SK-N-SH (cell line): Measurements from ENCODE around the gene RABAC1. TPM values are rescaled to one million over a fixed set of nuclear protein-coding genes. Genes with fewer than 3 reads are reported as not detected.
"Not testable (repeated sequence)": the region's sequence is repeated elsewhere in the genome, so short reads cannot be mapped to it uniquely, and the experiment has no call there.

Experiments used
- CTCF ChIA-PET: fragments of 300-600, 350-600 bp; formaldehyde crosslinking; extraction: SDS; loops from one replicate; lab custom pipeline; 2021; lab: Yijun Ruan, JAX
- POLR2A ChIA-PET: fragments of 350-600 bp; sonication (Branson Sonifier 250); formaldehyde crosslinking; extraction: SDS; loops from one replicate; lab custom pipeline; 2020; ENCODE audit warnings: antibody characterized with exemption, inconsistent platforms; lab: Yijun Ruan, JAX
- DNase-seq: peaks from one replicate; pipeline ENCODE4 v3.0.0; 2012
- H2AFZ ChIP-seq: fragments of 200-600 bp; sonication (generic); 2 replicates; pipeline ENCODE4 v1.8.1; 2016; ENCODE audit warnings: antibody characterized with exemption, mild to moderate bottlenecking, low read depth
- H3F3A ChIP-seq: fragments of 200-600 bp; sonication (generic); replicated peaks from 2 replicates; pipeline ENCODE3; 2016; ENCODE audit warnings: antibody characterized with exemption, mild to moderate bottlenecking; ENCODE audit not compliant: insufficient read depth
- H3K27ac ChIP-seq, 2 experiments: fragments of 200-500 bp in 1 of 2; fragments of 200-600 bp in 1 of 2; sonication (Bioruptor generic) in 1 of 2; sonication (generic), shearing (Covaris generic) in 1 of 2; 2 replicates each; pipeline versions ENCODE4 v1.5.1 to v1.6.1; 2014 to 2016; ENCODE audit warnings: low read depth in 2 of 2, inconsistent platforms in 1 of 2, low read length in 1 of 2, mild to moderate bottlenecking in 1 of 2, mixed read lengths in 1 of 2
- H3K27me3 ChIP-seq: fragments of 200-600 bp; sonication (generic), shearing (Covaris generic); 2 replicates; pipeline ENCODE4 v1.6.1; 2016; ENCODE audit warnings: mixed run types; ENCODE audit not compliant: insufficient read depth
- H3K36me3 ChIP-seq, 2 experiments: fragments of 200-500 bp in 1 of 2; fragments of 200-600 bp in 1 of 2; sonication (Bioruptor generic) in 1 of 2; sonication (generic) in 1 of 2; replicated peaks in 1 of 2; 2 replicates each; pipeline versions ENCODE3 to v1.5.1; 2014 to 2016; ENCODE audit warnings: low read length in 1 of 2, mild to moderate bottlenecking in 1 of 2; ENCODE audit not compliant: insufficient read depth in 2 of 2, control insufficient read depth in 1 of 2
- H3K4me1 ChIP-seq, 2 experiments: fragments of 200-500 bp in 1 of 2; fragments of 200-600 bp in 1 of 2; sonication (Bioruptor generic) in 1 of 2; sonication (generic), shearing (Covaris generic) in 1 of 2; 2 replicates each; pipeline versions ENCODE4 v1.5.1 to v1.6.1; 2014 to 2016; ENCODE audit warnings: low read depth in 1 of 2, low read length in 1 of 2, mixed run types in 1 of 2; ENCODE audit not compliant: insufficient read depth in 2 of 2, control insufficient read depth in 1 of 2
- H3K4me2 ChIP-seq: fragments of 200-600 bp; sonication (generic), shearing (Covaris generic); 2 replicates; pipeline ENCODE4 v1.6.1; 2017; ENCODE audit warnings: mixed run types
- H3K4me3 ChIP-seq, 2 experiments: fragments of 200-500 bp in 1 of 2; fragments of 200-600 bp in 1 of 2; sonication (Bioruptor generic) in 1 of 2; sonication (generic), shearing (Covaris generic) in 1 of 2; 2 replicates each; pipeline versions ENCODE4 v1.5.1 to v1.8.1; 2014 to 2016; ENCODE audit warnings: low read depth in 2 of 2, inconsistent platforms in 1 of 2, low read length in 1 of 2, mild to moderate bottlenecking in 1 of 2, mixed read lengths in 1 of 2, moderate library complexity in 1 of 2
- H3K79me2 ChIP-seq: fragments of 200-600 bp; sonication (generic); 2 replicates; pipeline ENCODE4 v1.8.1; 2017; ENCODE audit warnings: mild to moderate bottlenecking; ENCODE audit not compliant: insufficient read depth
- H3K9ac ChIP-seq: fragments of 200-600 bp; sonication (generic); 2 replicates; pipeline ENCODE4 v1.6.1; 2017; ENCODE audit warnings: mixed run types
- H3K9me2 ChIP-seq: fragments of 200-600 bp; sonication (generic); 2 replicates; pipeline ENCODE4 v1.6.1; 2017; ENCODE audit warnings: mixed run types
- H3K9me3 ChIP-seq: fragments of 200-600 bp; sonication (generic); 2 replicates; pipeline ENCODE4 v1.6.1; 2017; ENCODE audit warnings: mixed run types, mild to moderate bottlenecking, moderate library complexity
- H4K20me1 ChIP-seq: fragments of 200-600 bp; sonication (generic); 2 replicates; pipeline ENCODE4 v1.6.1; 2017; ENCODE audit warnings: mild to moderate bottlenecking, mixed run types; ENCODE audit not compliant: insufficient read depth
- EP300 ChIP-seq, 2 experiments: IDR thresholded peaks; 2 replicates each; pipeline versions ENCODE4 v1.4.0 to v1.6.1; 2012; ENCODE audit warnings: borderline replicate concordance in 1 of 2, low read depth in 1 of 2, low read length in 1 of 2
- EZH2phosphoT487 ChIP-seq: fragments of 200-600 bp; sonication (generic); IDR thresholded peaks from 2 replicates; pipeline ENCODE4 v1.6.1; 2017; ENCODE audit warnings: low read depth, mixed run types, mild to moderate bottlenecking, antibody characterized with exemption, moderate library complexity, borderline replicate concordance
- FOSL2 ChIP-seq: IDR thresholded peaks from 2 replicates; pipeline ENCODE4 v1.4.0; 2012; ENCODE audit warnings: low read depth, mild to moderate bottlenecking, moderate library complexity, borderline replicate concordance
- FOXJ3 ChIP-seq: sonication (generic); formaldehyde crosslinking; IDR thresholded peaks from 2 replicates; pipeline ENCODE4 v1.5.1; 2020; ENCODE audit warnings: mild to moderate bottlenecking, missing genetic modification reagents
- GABPA ChIP-seq: IDR thresholded peaks from 2 replicates; pipeline ENCODE4 v1.4.0; 2012; ENCODE audit warnings: low read depth, mild to moderate bottlenecking
- IRF3 ChIP-seq: fragments of 150-350 bp; IDR thresholded peaks from 2 replicates; pipeline ENCODE4 v1.6.1; 2016; ENCODE audit warnings: mild to moderate bottlenecking, low read depth, low read length
- MXI1 ChIP-seq: IDR thresholded peaks from 2 replicates; pipeline ENCODE4 v1.6.1; 2012; ENCODE audit warnings: mild to moderate bottlenecking, low read depth, low read length, improper control_type of control experiment
- NFIC ChIP-seq: IDR thresholded peaks from 2 replicates; pipeline ENCODE4 v1.4.0; 2012; ENCODE audit warnings: borderline replicate concordance
- SIN3A ChIP-seq: IDR thresholded peaks from 2 replicates; pipeline ENCODE4 v1.6.1; 2012; ENCODE audit warnings: low read depth, mild to moderate bottlenecking, low read length, moderate library complexity, borderline replicate concordance
- YY1 ChIP-seq: IDR thresholded peaks from 2 replicates; pipeline ENCODE4 v1.4.0; 2012; ENCODE audit warnings: low read depth, mild to moderate bottlenecking
- WGBS: methylation state at CpG from one replicate; pipeline ENCODE4 v1.1.6; 2017; ENCODE audit warnings: low lambda C conversion rate; 5-methylcytosine and 5-hydroxymethylcytosine counted together
- polyA plus RNA-seq, 3 experiments: library from polyadenylated mRNA; depleted of rRNA; stranded (reverse); fragments of >200 nt; gene quantifications; 2 replicates each; pipeline ENCODE4 v1.2.3, GENCODE V29; 2012
- TF ChIP-seq, protein P1 (sequence below): IDR thresholded peaks from 2 replicates; pipeline ENCODE4 v1.4.0; 2012; ENCODE audit warnings: low read depth, borderline replicate concordance

Gene RABAC1
- polyA plus RNA-seq, 1 of the 3 experiments (the other 2 are of a cell fraction): 287 TPM

- no peak overlapping the region for H2AFZ ChIP-seq
- no peaks in the 10 kb centered on the region for H3K9me3 ChIP-seq
- ChIA-PET CTCF (no interaction called here), POLR2A (no interaction called here)
- H3K9ac ChIP-seq: no peak overlapping the region
- no peaks in the 10 kb centered on the region for H3F3A ChIP-seq
- no peaks in the 10 kb centered on the region; a peak in 1 of 4 replicates for H3K4me1 ChIP-seq
- H3K79me2 ChIP-seq: no peaks in the 10 kb centered on the region
- H3K27ac ChIP-seq: no peak overlapping the region
- H3K4me3 ChIP-seq: no peak overlapping the region
- H4K20me1 ChIP-seq: no peaks in the 10 kb centered on the region
- H3K4me2 ChIP-seq: no peak overlapping the region
- no peaks in the 10 kb centered on the region for H3K36me3 ChIP-seq
- TF ChIP-seq SIN3A (no peak), YY1 (no peak), FOXJ3 (CRISPR knock-in tag) (no peak), EP300 (IDR thresholded peaks at IDR 0.05; ENCODE audit: borderline replicate concordance in 1 of 2, low read depth in 1 of 2, low read length in 1 of 2) (no peak), GABPA (no peak), EZH2phosphoT487 (no peak), MXI1 (no peak), FOSL2 (no peak), IRF3 (no peak), NFIC (no peak)
- TF ChIP-seq, protein P1, sequence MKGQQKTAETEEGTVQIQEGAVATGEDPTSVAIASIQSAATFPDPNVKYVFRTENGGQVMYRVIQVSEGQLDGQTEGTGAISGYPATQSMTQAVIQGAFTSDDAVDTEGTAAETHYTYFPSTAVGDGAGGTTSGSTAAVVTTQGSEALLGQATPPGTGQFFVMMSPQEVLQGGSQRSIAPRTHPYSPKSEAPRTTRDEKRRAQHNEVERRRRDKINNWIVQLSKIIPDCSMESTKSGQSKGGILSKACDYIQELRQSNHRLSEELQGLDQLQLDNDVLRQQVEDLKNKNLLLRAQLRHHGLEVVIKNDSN: no peak
- no peak for DNase-seq
- no peaks in the 10 kb centered on the region for H3K9me2 ChIP-seq
- WGBS: 27% methylated on average over 38 of the region's 38 CpGs
- H3K27me3 ChIP-seq: peaks cover 41% of the 10 kb centered on the region
These were observed 43.9 kb downstream of the RABAC1 start for GRCh38 chr19:41915021-41915775.

DNA sequence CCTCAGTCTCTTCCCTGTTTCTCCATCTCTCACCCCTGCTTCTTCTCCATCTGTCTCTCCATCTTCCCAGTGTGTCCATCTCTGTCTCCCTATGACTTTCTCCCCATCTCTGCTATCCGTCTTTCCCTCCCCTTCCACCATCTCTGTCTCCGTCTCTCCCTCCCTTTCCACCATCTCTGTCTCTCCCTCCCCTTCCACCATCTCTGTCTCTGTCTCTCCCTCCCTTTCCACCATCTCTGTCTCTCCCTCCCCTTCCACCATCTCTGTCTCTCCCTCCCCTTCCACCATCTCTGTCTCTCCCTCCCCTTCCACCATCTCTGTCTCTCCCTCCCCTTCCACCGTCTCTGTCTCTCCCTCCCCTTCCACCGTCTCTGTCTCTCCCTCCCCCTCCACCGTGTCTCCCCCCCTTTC lies 44.7 kb downstream of the RABAC1 start:
- H3K9me2 ChIP-seq, H3K4me2 ChIP-seq, H2AFZ ChIP-seq, CTCF ChIA-PET, H3K9me3 ChIP-seq, H3K36me3 ChIP-seq, H3K27ac ChIP-seq, DNase-seq, POLR2A ChIA-PET, H3K4me3 ChIP-seq, H3K4me1 ChIP-seq, H3K9ac ChIP-seq, H4K20me1 ChIP-seq, H3F3A ChIP-seq, H3K79me2 ChIP-seq: not testable (repeated sequence)
- WGBS: 1% methylated on average over 2 of the region's 5 CpGs
- peaks cover 41% of the 10 kb centered on the region for H3K27me3 ChIP-seq
